ENCODE data around the gene DNMT1. TPM values are rescaled to one million over a fixed set of nuclear protein-coding genes. Genes with fewer than 3 reads are reported as not detected.

DNMT1 gene
- total RNA-seq, 1 experiment from 2014 or later, result 227 TPM

- Histone ChIP-seq H3K79me1 (ENCODE audit: insufficient read depth, low read depth, low read length, poor library complexity, severe bottlenecking) (no peaks in the 10 kb centered on the region), H3K4me1 (ENCODE audit: insufficient read depth, low read length) (no peaks in the 10 kb centered on the region), H3K9ac (ENCODE audit: extremely low read depth, insufficient read length, low read length) (no peak overlapping the region), H2BK5ac (ENCODE audit: insufficient read length, low read length) (no peak overlapping the region), H4K20me1 (ENCODE audit: control insufficient read depth, insufficient read depth, insufficient read length) (no peaks in the 10 kb centered on the region), H4K8ac (replicated peaks; ENCODE audit: insufficient read length, low read depth, low read length) (no peak overlapping the region), H3K79me2 (ENCODE audit: insufficient read depth, low read length) (no peaks in the 10 kb centered on the region), H2BK20ac (ENCODE audit: low read depth, low read length, poor library complexity, severe bottlenecking) (no peak overlapping the region), H3K27me3 (ENCODE audit: insufficient read depth, low read length) (no peaks in the 10 kb centered on the region), H3K18ac (ENCODE audit: insufficient read length, low read depth, low read length) (no peak overlapping the region), H4K5ac (ENCODE audit: insufficient read length, low read depth, low read length) (no peak overlapping the region), H3K4ac (ENCODE audit: low read depth, low read length) (no peak overlapping the region), H3K27ac (ENCODE audit: insufficient read length, low read depth, low read length) (no peak overlapping the region), H3K23me2 (ENCODE audit: insufficient read length, low read depth, low read length, poor library complexity, severe bottlenecking) (no peaks in the 10 kb centered on the region), H2AFZ (ENCODE audit: low read length) (no peak overlapping the region), H3K23ac (ENCODE audit: insufficient read length, low read depth, low read length) (no peak overlapping the region), H3T11ph (ENCODE audit: low read length) (no peak overlapping the region), H3K56ac (ENCODE audit: insufficient read length, low read depth, low read length) (no peak overlapping the region), H3K9me3 (ENCODE audit: control insufficient read depth, low read depth, low read length) (no peaks in the 10 kb centered on the region), H3K4me2 (ENCODE audit: insufficient read depth, insufficient read length, low read length) (no peak overlapping the region), H2AK5ac (ENCODE audit: insufficient read length, low read length) (no peak overlapping the region), H2BK120ac (ENCODE audit: low read depth, low read length, poor library complexity, severe bottlenecking) (no peak overlapping the region), H4K91ac (ENCODE audit: insufficient read length, low read depth, low read length) (no peak overlapping the region), H3K14ac (ENCODE audit: insufficient read depth, low read length) (no peak overlapping the region), H2BK15ac (ENCODE audit: low read depth, low read length) (no peak overlapping the region), H2BK12ac (ENCODE audit: insufficient read length, low read depth, low read length) (no peak overlapping the region)
- H3K4me1 Mint-ChIP-seq, result peaks cover 0 to 7% of the 10 kb centered on the region in 2 experiments; a peak in 2 of 4 replicates
- H3K27ac Mint-ChIP-seq, result no peak overlapping the region
- no peaks in the 10 kb centered on the region for H3K36me3 Mint-ChIP-seq (ENCODE audit: insufficient read depth in 1 of 3, low read depth in 3 of 3)
- H3K27me3 Mint-ChIP-seq (ENCODE audit: low read depth), result peaks cover 3% of the 10 kb centered on the region; the same call in 1 of the 2 replicates
- TF ChIP-seq CTCF (conservative IDR thresholded peaks at IDR 0.05), result no peak
- DNase-seq, result no peak
- H3K4me3 Mint-ChIP-seq, result no peak overlapping the region
- no CpG with 5 or more reads among the region's 4 CpGs for WGBS (ENCODE audit: extremely low coverage, insufficient read length, low lambda C conversion rate)
- peaks cover 3 to 8% of the 10 kb centered on the region in 2 experiments; a peak in 2 of 5 replicates for H3K9me3 Mint-ChIP-seq
Measured at GRCh38 chr19:10211061-10211460, 16.3 kb upstream of the DNMT1 start.

All from H9 (cell line).